Measurements from ENCODE around the gene OSBPL3. TPM values are rescaled to one million over a fixed set of nuclear protein-coding genes. Genes with fewer than 3 reads are reported as not detected.

OSBPL3 gene
- total RNA-seq, 2 donors from 2014 or later, result 52.9 to 53.0 TPM

- DNase-seq, result peak; percentile 56 to 59
- peaks cover 0 to 3% of the 10 kb centered on the region in 2 donors for H3K36me3 Mint-ChIP-seq (ENCODE audit: insufficient read depth in 2 of 2)
- H3K27ac Mint-ChIP-seq, result peak overlapping the region; percentile 71
- ATAC-seq (replicated peaks in 1 of 2), result peak; percentile 54 to 57
- no peaks in the 10 kb centered on the region for H3K9me3 Mint-ChIP-seq
- H3K27me3 Mint-ChIP-seq (ENCODE audit: low read depth), result no peaks in the 10 kb centered on the region
- H3K4me1 Mint-ChIP-seq (ENCODE audit: low read depth), result peaks cover 85% of the 10 kb centered on the region
- H3K4me3 Mint-ChIP-seq, result peak overlapping the region; percentile 49 to 51
These were observed 16.8 kb downstream of the OSBPL3 start for GRCh38 chr7:24963218-24963617.

GRCh38 chr7:24962418-24962962 lies 17.5 kb downstream of the OSBPL3 start:
- H3K4me3 Mint-ChIP-seq, result no peak overlapping the region
- H3K27me3 Mint-ChIP-seq (ENCODE audit: low read depth), result no peaks in the 10 kb centered on the region
- no peaks in the 10 kb centered on the region for H3K9me3 Mint-ChIP-seq
- no peak for DNase-seq
- ATAC-seq (replicated peaks in 1 of 2), result no peak
- no peak overlapping the region for H3K27ac Mint-ChIP-seq
- peaks cover 0 to 3% of the 10 kb centered on the region in 2 donors for H3K36me3 Mint-ChIP-seq (ENCODE audit: insufficient read depth in 2 of 2)
- H3K4me1 Mint-ChIP-seq (ENCODE audit: low read depth), result peaks cover 85% of the 10 kb centered on the region

DNA sequence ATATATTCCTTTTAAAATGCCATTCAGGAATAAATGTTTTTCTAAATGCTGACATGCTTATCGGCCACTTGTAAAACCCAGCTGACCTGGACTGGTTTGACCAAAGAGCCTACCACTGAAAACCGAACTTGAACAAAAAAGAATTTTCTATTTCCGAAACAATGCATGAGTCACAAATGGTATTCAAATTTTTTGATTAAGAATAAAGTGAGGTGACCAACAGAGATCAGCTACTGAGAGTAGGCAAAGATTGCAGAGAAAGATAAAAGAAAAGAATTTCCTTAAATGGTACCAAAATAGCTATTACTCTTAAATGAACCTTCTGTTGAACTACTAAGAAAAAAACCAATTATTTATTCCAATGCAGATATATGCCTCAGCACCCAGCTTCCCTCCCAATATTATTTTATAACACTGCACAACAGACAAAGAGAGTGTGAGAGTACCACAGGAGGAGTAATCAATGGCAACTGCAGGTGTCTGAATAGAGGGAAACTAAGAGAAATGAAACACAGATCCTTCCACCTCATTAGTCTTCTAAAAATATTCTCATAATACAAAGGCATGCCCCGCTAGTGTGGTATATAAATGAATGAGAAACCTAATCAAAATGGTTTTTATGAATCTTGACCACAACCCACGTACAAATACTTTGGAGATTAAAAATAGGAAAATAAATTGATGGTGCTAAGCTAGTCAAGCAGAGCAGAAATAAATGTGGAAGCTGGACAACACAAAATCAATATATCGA lies 20.1 kb downstream of the OSBPL3 start:
- DNase-seq, result no peak
- H3K4me1 Mint-ChIP-seq (ENCODE audit: low read depth), result peaks cover 66% of the 10 kb centered on the region
- no peak overlapping the region for H3K4me3 Mint-ChIP-seq
- H3K27me3 Mint-ChIP-seq (ENCODE audit: low read depth), result no peaks in the 10 kb centered on the region
- ATAC-seq (replicated peaks in 1 of 2), result no peak
- peak overlapping the region; percentile 50 for H3K27ac Mint-ChIP-seq
- no peaks in the 10 kb centered on the region for H3K9me3 Mint-ChIP-seq
- peaks cover 0 to 5% of the 10 kb centered on the region in 2 donors for H3K36me3 Mint-ChIP-seq (ENCODE audit: insufficient read depth in 2 of 2)

- ATAC-seq (replicated peaks in 1 of 2) (no peak), DNase-seq (no peak)
- H3K4me1 Mint-ChIP-seq (ENCODE audit: low read depth), result peaks cover 57% of the 10 kb centered on the region
- no peaks in the 10 kb centered on the region for H3K9me3 Mint-ChIP-seq
- H3K4me3 Mint-ChIP-seq, result no peak overlapping the region
- no peak overlapping the region for H3K27ac Mint-ChIP-seq
- peaks cover 0 to 5% of the 10 kb centered on the region in 2 donors for H3K36me3 Mint-ChIP-seq (ENCODE audit: insufficient read depth in 2 of 2)
- H3K27me3 Mint-ChIP-seq (ENCODE audit: low read depth), result no peaks in the 10 kb centered on the region
These were observed 21.6 kb downstream of the OSBPL3 start for GRCh38 chr7:24958399-24958798.

GRCh38 chr7:24956021-24956420 lies 24.0 kb downstream of the OSBPL3 start:
- Mint-ChIP-seq H3K9me3 (no peaks in the 10 kb centered on the region), H3K36me3 (ENCODE audit: insufficient read depth in 2 of 2) (peaks cover 0 to 5% of the 10 kb centered on the region in 2 donors), H3K27ac (no peak overlapping the region), H3K4me1 (ENCODE audit: low read depth) (peaks cover 47% of the 10 kb centered on the region), H3K4me3 (no peak overlapping the region), H3K27me3 (ENCODE audit: low read depth) (no peaks in the 10 kb centered on the region)
- ATAC-seq (replicated peaks in 1 of 2) (no peak), DNase-seq (no peak)

DNA sequence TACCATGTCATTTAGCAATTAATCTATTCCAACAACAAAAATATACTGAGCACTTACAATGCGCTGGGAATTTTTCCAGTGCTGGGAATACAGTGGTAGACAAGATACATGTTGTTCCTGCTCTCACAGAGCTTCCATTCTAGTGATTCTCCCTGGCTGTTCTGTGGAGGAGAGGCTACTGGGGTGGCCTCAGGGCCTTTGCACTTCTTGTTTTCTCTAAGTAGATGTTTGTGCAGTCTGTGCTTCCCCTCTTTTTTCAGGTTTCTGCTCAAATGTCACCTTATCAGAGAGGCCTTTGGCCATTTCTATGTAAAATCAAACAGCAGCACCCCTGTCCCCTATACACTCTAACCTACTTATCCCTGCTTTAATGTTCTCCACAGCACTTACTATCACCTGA lies 24.7 kb downstream of the OSBPL3 start:
- H3K4me3 Mint-ChIP-seq, result no peak overlapping the region
- H3K9me3 Mint-ChIP-seq, result no peaks in the 10 kb centered on the region
- H3K27me3 Mint-ChIP-seq (ENCODE audit: low read depth), result no peaks in the 10 kb centered on the region
- H3K4me1 Mint-ChIP-seq (ENCODE audit: low read depth), result peaks cover 42% of the 10 kb centered on the region
- DNase-seq (no peak), ATAC-seq (replicated peaks in 1 of 2) (no peak)
- peaks cover 0 to 5% of the 10 kb centered on the region in 2 donors for H3K36me3 Mint-ChIP-seq (ENCODE audit: insufficient read depth in 2 of 2)
- no peak overlapping the region for H3K27ac Mint-ChIP-seq

- H3K4me3 Mint-ChIP-seq, result no peak overlapping the region
- no peaks in the 10 kb centered on the region for H3K9me3 Mint-ChIP-seq
- no peak for DNase-seq
- no peak for ATAC-seq (replicated peaks in 1 of 2)
- H3K27me3 Mint-ChIP-seq (ENCODE audit: low read depth), result no peaks in the 10 kb centered on the region
- H3K36me3 Mint-ChIP-seq (ENCODE audit: insufficient read depth in 2 of 2), result peaks cover 0 to 2% of the 10 kb centered on the region in 2 donors
- H3K27ac Mint-ChIP-seq, result no peak overlapping the region
- H3K4me1 Mint-ChIP-seq (ENCODE audit: low read depth), result peaks cover 39% of the 10 kb centered on the region
These were observed 27.5 kb downstream of the OSBPL3 start for GRCh38 chr7:24952464-24952863.

- no peak for DNase-seq
- no peak overlapping the region for H3K4me3 Mint-ChIP-seq
- H3K27me3 Mint-ChIP-seq (ENCODE audit: low read depth), result no peaks in the 10 kb centered on the region
- no peak for ATAC-seq (replicated peaks in 1 of 2)
- H3K27ac Mint-ChIP-seq, result no peak overlapping the region
- peaks cover 45% of the 10 kb centered on the region for H3K4me1 Mint-ChIP-seq (ENCODE audit: low read depth)
- H3K36me3 Mint-ChIP-seq (ENCODE audit: insufficient read depth in 2 of 2), result peaks cover 0 to 2% of the 10 kb centered on the region in 2 donors
- no peaks in the 10 kb centered on the region for H3K9me3 Mint-ChIP-seq
These were observed 28.5 kb downstream of the OSBPL3 start for GRCh38 chr7:24951441-24951980.

- Mint-ChIP-seq H3K9me3 (peaks cover 2% of the 10 kb centered on the region in 2 donors), H3K4me1 (ENCODE audit: low read depth) (peaks cover 46% of the 10 kb centered on the region), H3K36me3 (ENCODE audit: insufficient read depth in 2 of 2) (peaks cover 2% of the 10 kb centered on the region in 2 donors), H3K4me3 (peak overlapping the region in 1 of 2 donors; percentile 61), H3K27ac (peak overlapping the region; percentile 90), H3K27me3 (ENCODE audit: low read depth) (no peaks in the 10 kb centered on the region)
- DNase-seq (no peak), ATAC-seq (replicated peaks in 1 of 2) (no peak)
These were observed 30.1 kb downstream of the OSBPL3 start for GRCh38 chr7:24949884-24950283.

GRCh38 chr7:24948739-24949138 lies 31.2 kb downstream of the OSBPL3 start:
- Mint-ChIP-seq H3K27ac (peak overlapping the region; percentile 55), H3K27me3 (ENCODE audit: low read depth) (no peaks in the 10 kb centered on the region), H3K4me1 (ENCODE audit: low read depth) (peaks cover 47% of the 10 kb centered on the region), H3K4me3 (peak overlapping the region in 1 of 2 donors; percentile 61), H3K36me3 (ENCODE audit: insufficient read depth in 2 of 2) (peaks cover 2% of the 10 kb centered on the region in 2 donors), H3K9me3 (peaks cover 2% of the 10 kb centered on the region in 2 donors)
- ATAC-seq (replicated peaks in 1 of 2), result peak; percentile 65 to 84
- no peak for DNase-seq

- peaks cover 2% of the 10 kb centered on the region in 2 donors for H3K9me3 Mint-ChIP-seq
- no peak overlapping the region for H3K27ac Mint-ChIP-seq
- ATAC-seq (replicated peaks in 1 of 2) (no peak), DNase-seq (no peak)
- peaks cover 51% of the 10 kb centered on the region for H3K4me1 Mint-ChIP-seq (ENCODE audit: low read depth)
- no peaks in the 10 kb centered on the region for H3K27me3 Mint-ChIP-seq (ENCODE audit: low read depth)
- H3K4me3 Mint-ChIP-seq, result no peak overlapping the region
- peaks cover 2% of the 10 kb centered on the region in 2 donors for H3K36me3 Mint-ChIP-seq (ENCODE audit: insufficient read depth in 2 of 2)
These were observed 33.5 kb downstream of the OSBPL3 start for GRCh38 chr7:24946467-24946866.

DNA sequence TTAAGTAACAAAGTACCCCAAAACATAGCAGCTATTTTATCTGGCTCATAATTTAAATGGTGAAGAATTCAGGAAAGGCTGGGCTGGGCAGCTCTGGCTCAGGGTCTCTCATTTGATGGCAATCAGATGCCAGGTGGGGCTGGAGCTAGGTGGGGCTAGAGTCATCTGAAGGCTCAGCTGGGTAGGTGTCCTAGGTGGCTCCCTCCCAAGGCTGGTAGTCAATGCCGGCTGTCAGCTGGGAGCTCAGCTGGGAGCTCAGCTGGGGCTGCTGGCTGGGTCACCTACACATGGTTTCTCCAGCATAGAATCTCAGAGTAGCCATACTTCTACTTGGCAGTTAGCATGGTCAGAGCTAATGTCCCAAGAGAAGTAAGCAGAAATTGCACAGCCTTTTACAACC lies 34.1 kb downstream of the OSBPL3 start:
- Mint-ChIP-seq H3K36me3 (ENCODE audit: insufficient read depth in 2 of 2) (peaks cover 2% of the 10 kb centered on the region in 2 donors), H3K4me3 (no peak overlapping the region), H3K27me3 (ENCODE audit: low read depth) (no peaks in the 10 kb centered on the region), H3K9me3 (peaks cover 2% of the 10 kb centered on the region in 2 donors), H3K4me1 (ENCODE audit: low read depth) (peaks cover 50% of the 10 kb centered on the region), H3K27ac (no peak overlapping the region)
- DNase-seq (no peak), ATAC-seq (replicated peaks in 1 of 2) (no peak)

GRCh38 chr7:24943096-24943948 lies 36.7 kb downstream of the OSBPL3 start:
- ATAC-seq (replicated peaks in 1 of 2) (no peak), DNase-seq (no peak)
- Mint-ChIP-seq H3K4me3 (no peak overlapping the region), H3K4me1 (ENCODE audit: low read depth) (peaks cover 38% of the 10 kb centered on the region), H3K27me3 (ENCODE audit: low read depth) (no peaks in the 10 kb centered on the region), H3K9me3 (peaks cover 2 to 5% of the 10 kb centered on the region in 2 donors), H3K27ac (no peak overlapping the region), H3K36me3 (ENCODE audit: insufficient read depth in 2 of 2) (peaks cover 2 to 4% of the 10 kb centered on the region in 2 donors)
